ENCODE results near the gene DNAJC3.

- TF ChIP-seq CTCF (IDR thresholded peaks at IDR 0.05) (no peak), ZFX (IDR thresholded peaks at IDR 0.05; ENCODE audit: borderline replicate concordance) (no peak)
Measured at GRCh38 chr13:95833719-95834118, 156.8 kb downstream of the DNAJC3 start.
